ENCODE results near the gene S100A4.

DNA sequence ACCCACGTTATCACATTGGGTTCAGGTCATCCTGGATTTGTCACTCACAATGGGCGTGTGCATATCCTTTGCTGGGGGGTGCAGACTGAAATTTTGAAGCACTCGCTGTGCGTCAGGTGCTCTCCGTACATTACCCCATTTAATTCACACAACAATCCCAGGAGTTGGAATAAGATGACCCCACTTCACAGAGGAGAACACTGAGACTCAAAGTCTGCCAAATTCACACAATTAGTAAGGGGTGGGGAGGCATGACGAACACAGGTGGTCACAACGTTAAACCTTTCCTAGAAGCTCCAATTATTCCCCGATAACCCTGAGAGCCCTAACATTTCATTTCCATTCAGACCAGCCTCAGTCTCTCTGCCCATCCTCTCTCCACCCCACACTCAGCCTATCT lies 23.9 kb upstream of the S100A4 start:
- no peak for TF ChIP-seq CTCF (conservative IDR thresholded peaks at IDR 0.05; ENCODE audit: low read depth in 2 of 2)
- TF ChIP-seq REST (IDR thresholded peaks at IDR 0.05; ENCODE audit: unreplicated experiment) = no peak
- TF ChIP-seq POLR2AphosphoS5 (IDR thresholded peaks at IDR 0.05; ENCODE audit: low read depth) = no peak
- TF ChIP-seq EZH2 (IDR thresholded peaks at IDR 0.05; ENCODE audit: low read depth, unreplicated experiment) = no peak
- no peak for TF ChIP-seq CREB1 (CRISPR knock-in tag; IDR thresholded peaks at IDR 0.05; ENCODE audit: low read depth)
- TF ChIP-seq JUNB (IDR thresholded peaks at IDR 0.05; ENCODE audit: unreplicated experiment) = no peak

Measured in GM23338 (cell line).